CD14-positive monocyte (primary cell): ENCODE data around the gene STX1A. TPM values are rescaled to one million over a fixed set of nuclear protein-coding genes. Genes with fewer than 3 reads are reported as not detected.

Source experiments
- DNase-seq, 3 donors: peaks; one replicate each; pipeline ENCODE4 v3.0.0-alpha.2; 2011 to 2022
- H2AFZ ChIP-seq: 2 replicates; pipeline ENCODE4 v1.6.0; 2012; ENCODE audit warnings: mild to moderate bottlenecking, low read depth, low read length, inconsistent platforms; ENCODE audit not compliant: insufficient read depth, poor library complexity, severe bottlenecking
- H3K27ac ChIP-seq, 2 donors: 1 replicate in 1 of 2; 2 replicates in 1 of 2; pipeline ENCODE4 v1.5.1; 2012 to 2013; ENCODE audit warnings: low read length in 2 of 2, control low read depth in 1 of 2, inconsistent platforms in 1 of 2, low read depth in 1 of 2, mild to moderate bottlenecking in 1 of 2
- H3K27me3 ChIP-seq, 2 donors: one replicate each; pipeline versions ENCODE4 v1.6.0 to v1.6.1; 2011 to 2013; ENCODE audit warnings: low read length in 2 of 2; ENCODE audit not compliant: control insufficient read depth in 2 of 2, insufficient read depth in 2 of 2
- H3K36me3 ChIP-seq, 2 donors: replicated peaks in 1 of 2; 1 replicate in 1 of 2; 2 replicates in 1 of 2; pipeline versions ENCODE4 v1.5.1 to v1.6.1; 2012 to 2013; ENCODE audit warnings: low read length in 2 of 2, control low read depth in 1 of 2, inconsistent platforms in 1 of 2, mild to moderate bottlenecking in 1 of 2; ENCODE audit not compliant: insufficient read depth in 2 of 2, control insufficient read depth in 1 of 2
- H3K4me1 ChIP-seq, 2 donors: 1 replicate in 1 of 2; 2 replicates in 1 of 2; pipeline versions ENCODE4 v1.5.1 to v1.6.1; 2012 to 2013; ENCODE audit warnings: low read length in 2 of 2, control low read depth in 1 of 2, inconsistent platforms in 1 of 2, mild to moderate bottlenecking in 1 of 2, moderate library complexity in 1 of 2; ENCODE audit not compliant: insufficient read depth in 2 of 2, control insufficient read depth in 1 of 2
- H3K4me2 ChIP-seq: replicated peaks from 2 replicates; pipeline ENCODE3; 2012; ENCODE audit warnings: low read length, moderate library complexity, mild to moderate bottlenecking; ENCODE audit not compliant: poor library complexity, severe bottlenecking; ENCODE audit errors: extremely low read depth
- H3K4me3 ChIP-seq, 3 experiments: fragments of 200-600 bp in 1 of 3; sonication (generic) in 1 of 3; replicated peaks in 1 of 3; 1 replicate in 2 of 3; 2 replicates in 1 of 3; pipeline ENCODE4 v1.5.1; 2011 to 2013; ENCODE audit warnings: low read length in 3 of 3, mild to moderate bottlenecking in 3 of 3, control low read depth in 2 of 3, low read depth in 2 of 3, inconsistent platforms in 1 of 3, moderate library complexity in 1 of 3
- H3K79me2 ChIP-seq: 2 replicates; pipeline ENCODE4 v1.6.0; 2012; ENCODE audit warnings: mild to moderate bottlenecking, control low read depth, inconsistent platforms, low read length, moderate library complexity; ENCODE audit not compliant: insufficient read depth
- H3K9ac ChIP-seq: 2 replicates; pipeline ENCODE4 v1.6.0; 2017; ENCODE audit warnings: low read length, mild to moderate bottlenecking; ENCODE audit not compliant: insufficient read depth, poor library complexity, severe bottlenecking
- H3K9me3 ChIP-seq, 2 donors: replicated peaks in 1 of 2; 1 replicate in 1 of 2; 2 replicates in 1 of 2; pipeline versions ENCODE4 v1.5.1 to v1.6.1; 2012 to 2013; ENCODE audit warnings: low read length in 2 of 2, control low read depth in 1 of 2; ENCODE audit not compliant: control insufficient read depth in 1 of 2, insufficient read depth in 1 of 2
- H4K20me1 ChIP-seq: 2 replicates; pipeline ENCODE4 v1.6.0; 2012; ENCODE audit warnings: mild to moderate bottlenecking, low read length, control low read depth, moderate library complexity; ENCODE audit not compliant: insufficient read depth
- H3K27ac Mint-ChIP-seq, 7 donors: one replicate each; pipeline ENCODE4 v1.8.0; 2020; ENCODE audit warnings: mild to moderate bottlenecking in 7 of 7, mixed read lengths in 7 of 7, moderate library complexity in 6 of 7, inconsistent platforms in 2 of 7
- H3K27me3 Mint-ChIP-seq, 3 donors: one replicate each; pipeline ENCODE4 v1.8.0; 2021 to 2022; ENCODE audit warnings: low read depth in 3 of 3, mild to moderate bottlenecking in 3 of 3, mixed read lengths in 3 of 3, moderate library complexity in 3 of 3, inconsistent platforms in 1 of 3
- H3K36me3 Mint-ChIP-seq, 2 donors: one replicate each; pipeline ENCODE4 v1.8.0; 2020; ENCODE audit warnings: mixed read lengths in 2 of 2, inconsistent platforms in 1 of 2, mild to moderate bottlenecking in 1 of 2
- H3K4me1 Mint-ChIP-seq: one replicate; pipeline ENCODE4 v1.8.0; 2020; ENCODE audit warnings: mild to moderate bottlenecking, mixed read lengths
- H3K4me3 Mint-ChIP-seq, 2 donors: one replicate each; pipeline ENCODE4 v1.8.0; 2020; ENCODE audit warnings: mild to moderate bottlenecking in 2 of 2, mixed read lengths in 2 of 2, moderate library complexity in 1 of 2
- H3K9me3 Mint-ChIP-seq, 7 donors: one replicate each; pipeline ENCODE4 v1.8.0; 2020 to 2022; ENCODE audit warnings: mixed read lengths in 7 of 7, mild to moderate bottlenecking in 6 of 7, moderate library complexity in 6 of 7, inconsistent platforms in 2 of 7
- WGBS: methylation state at CpG from one replicate; pipeline ENCODE4 v1.1.5; 2013; ENCODE audit warnings: missing lambda C conversion rate; ENCODE audit not compliant: insufficient coverage; 5-methylcytosine and 5-hydroxymethylcytosine counted together
- intact Hi-C, 2 donors: fragments of 100-400 bp; cut with micrococcal nuclease; formaldehyde crosslinking; loops; one replicate each; pipeline versions ENCODE4 v1.15.0 to v1.15.1; 2023
- polyA plus RNA-seq, 3 donors: library from polyadenylated mRNA; depleted of rRNA in 1 of 3; unstranded in 2 of 3; stranded (reverse) in 1 of 3; fragments of 300-500 nt in 2 of 3; fragments of >200 nt in 1 of 3; fragmentation: Illumina TruSeq in 2 of 3; gene quantifications; 1 replicate in 2 of 3; 2 replicates in 1 of 3; pipeline ENCODE4 v1.2.3, GENCODE V29; 2012 to 2021
- TF ChIP-seq, protein P1 (sequence below): fragments of 200-600 bp; IDR thresholded peaks from one replicate; pipeline ENCODE4 v1.8.0; 2022; ENCODE audit warnings: antibody characterized with exemption, mild to moderate bottlenecking

The STX1A gene
- polyA plus RNA-seq, 3 donors: 0.27 to 2.7 (median 0.37) TPM

DNA sequence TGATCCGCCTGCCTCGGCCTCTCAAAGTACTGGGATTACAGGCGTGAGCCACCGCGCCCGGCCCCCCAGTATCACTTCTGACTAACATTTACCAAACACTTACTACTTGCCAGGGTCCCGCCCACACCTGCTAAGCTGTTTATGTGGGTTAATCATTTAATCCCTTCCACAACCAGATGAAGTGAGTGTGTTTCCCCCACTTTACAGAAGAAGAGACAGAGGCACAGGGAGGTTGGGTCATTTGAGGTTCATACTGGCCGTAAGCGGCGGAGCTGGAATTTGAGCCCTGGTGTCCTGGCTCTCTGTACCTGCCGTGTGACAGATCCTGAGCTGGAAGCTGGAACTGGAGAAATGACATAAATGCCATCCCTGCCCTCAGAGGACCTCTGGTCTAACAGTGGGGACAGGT lies 66.9 kb downstream of the STX1A start:
- Histone ChIP-seq H4K20me1 (no peaks in the 10 kb centered on the region), H3K27ac (no peak overlapping the region), H3K4me2 (no peak overlapping the region), H3K9ac (no peak overlapping the region), H3K36me3 (no peaks in the 10 kb centered on the region), H3K79me2 (no peaks in the 10 kb centered on the region), H3K27me3 (peaks cover 15 to 40% of the 10 kb centered on the region in 2 donors), H3K4me1 (peaks cover 0 to 3% of the 10 kb centered on the region in 2 donors), H2AFZ (no peak overlapping the region), H3K9me3 (peaks cover 0 to 5% of the 10 kb centered on the region in 2 donors), H3K4me3 (no peak overlapping the region)
- 87% methylated on average over 4 of the region's 11 CpGs for WGBS
- intact Hi-C loops: no loop called here
- Mint-ChIP-seq H3K27me3 (peaks cover 51 to 68% (median 51%) of the 10 kb centered on the region in 3 donors), H3K27ac (no peak overlapping the region), H3K4me3 (peak overlapping the region in 1 of 2 donors; percentile 1), H3K9me3 (peaks cover 0 to 3% (median 2%) of the 10 kb centered on the region in 7 donors), H3K4me1 (peaks cover 9% of the 10 kb centered on the region), H3K36me3 (no peaks in the 10 kb centered on the region)
- TF ChIP-seq, protein P1, sequence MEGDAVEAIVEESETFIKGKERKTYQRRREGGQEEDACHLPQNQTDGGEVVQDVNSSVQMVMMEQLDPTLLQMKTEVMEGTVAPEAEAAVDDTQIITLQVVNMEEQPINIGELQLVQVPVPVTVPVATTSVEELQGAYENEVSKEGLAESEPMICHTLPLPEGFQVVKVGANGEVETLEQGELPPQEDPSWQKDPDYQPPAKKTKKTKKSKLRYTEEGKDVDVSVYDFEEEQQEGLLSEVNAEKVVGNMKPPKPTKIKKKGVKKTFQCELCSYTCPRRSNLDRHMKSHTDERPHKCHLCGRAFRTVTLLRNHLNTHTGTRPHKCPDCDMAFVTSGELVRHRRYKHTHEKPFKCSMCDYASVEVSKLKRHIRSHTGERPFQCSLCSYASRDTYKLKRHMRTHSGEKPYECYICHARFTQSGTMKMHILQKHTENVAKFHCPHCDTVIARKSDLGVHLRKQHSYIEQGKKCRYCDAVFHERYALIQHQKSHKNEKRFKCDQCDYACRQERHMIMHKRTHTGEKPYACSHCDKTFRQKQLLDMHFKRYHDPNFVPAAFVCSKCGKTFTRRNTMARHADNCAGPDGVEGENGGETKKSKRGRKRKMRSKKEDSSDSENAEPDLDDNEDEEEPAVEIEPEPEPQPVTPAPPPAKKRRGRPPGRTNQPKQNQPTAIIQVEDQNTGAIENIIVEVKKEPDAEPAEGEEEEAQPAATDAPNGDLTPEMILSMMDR: no peak
- no peak for DNase-seq

DNA sequence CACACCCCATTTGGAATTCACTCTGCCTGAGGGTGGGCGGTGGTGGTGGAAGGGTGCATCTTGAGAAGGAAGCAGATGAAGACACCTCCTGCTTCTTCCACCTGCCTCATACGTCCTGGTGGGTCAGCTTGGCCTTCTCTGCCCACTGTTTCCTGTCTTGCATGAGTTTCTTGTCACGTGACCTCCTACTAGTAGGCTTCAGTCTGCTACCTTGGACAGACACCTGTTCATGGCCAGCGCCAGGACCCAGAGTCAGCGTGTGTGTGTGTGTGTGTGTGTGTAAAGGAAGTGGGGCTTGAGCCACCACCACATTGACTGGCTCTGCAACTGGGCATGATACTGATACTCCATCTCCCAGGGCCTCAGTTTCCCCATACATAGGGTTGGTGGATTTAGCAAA lies 68.9 kb downstream of the STX1A start:
- intact Hi-C loops: no loop called here
- no peak for DNase-seq
- TF ChIP-seq, protein P1: no peak
- H2AFZ ChIP-seq: no peak overlapping the region
- no peak overlapping the region for H3K4me3 ChIP-seq
- Mint-ChIP-seq H3K4me1 (peaks cover 17% of the 10 kb centered on the region), H3K4me3 (peak overlapping the region in 1 of 2 donors; percentile 41), H3K36me3 (peaks cover 0 to 2% of the 10 kb centered on the region in 2 donors), H3K27me3 (peaks cover 63 to 83% (median 67%) of the 10 kb centered on the region in 3 donors), H3K9me3 (peaks cover 0 to 5% (median 3%) of the 10 kb centered on the region in 7 donors), H3K27ac (no peak overlapping the region)
- H3K27me3 ChIP-seq: peaks cover 27 to 58% of the 10 kb centered on the region in 2 donors
- no peak overlapping the region for H3K27ac ChIP-seq
- no peak overlapping the region for H3K9ac ChIP-seq
- H3K4me2 ChIP-seq: no peak overlapping the region
- H3K79me2 ChIP-seq: no peaks in the 10 kb centered on the region
- H3K4me1 ChIP-seq: peaks cover 1 to 6% of the 10 kb centered on the region in 2 donors
- 60% methylated on average over 1 of the region's 5 CpGs for WGBS
- peaks cover 0 to 10% of the 10 kb centered on the region in 2 donors for H3K9me3 ChIP-seq
- H3K36me3 ChIP-seq: no peaks in the 10 kb centered on the region
- no peaks in the 10 kb centered on the region for H4K20me1 ChIP-seq
